Duodenal mucosa (tissue), 2 donors: ENCODE results near the gene ZNF577.

Source experiments
- H3K27ac ChIP-seq: one replicate; pipeline ENCODE4 v1.7.0; 2013; ENCODE audit warnings: low read depth, low read length
- H3K27me3 ChIP-seq, 2 donors: one replicate each; pipeline ENCODE4 v1.7.0; 2013; ENCODE audit warnings: low read length in 2 of 2, control low read depth in 1 of 2; ENCODE audit not compliant: insufficient read depth in 2 of 2, control insufficient read depth in 1 of 2
- H3K36me3 ChIP-seq, 2 donors: one replicate each; pipeline ENCODE4 v1.7.0; 2013; ENCODE audit warnings: low read length in 2 of 2, control low read depth in 1 of 2; ENCODE audit not compliant: insufficient read depth in 2 of 2, control insufficient read depth in 1 of 2
- H3K4me1 ChIP-seq, 2 donors: one replicate each; pipeline ENCODE4 v1.7.0; 2013; ENCODE audit warnings: low read length in 2 of 2, control low read depth in 1 of 2; ENCODE audit not compliant: insufficient read depth in 2 of 2, control insufficient read depth in 1 of 2
- H3K4me3 ChIP-seq, 2 donors: one replicate each; pipeline ENCODE4 v1.7.0; 2013; ENCODE audit warnings: low read length in 2 of 2, low read depth in 1 of 2
- H3K9ac ChIP-seq, 2 donors: one replicate each; pipeline ENCODE4 v1.7.0; 2013; ENCODE audit warnings: low read length in 2 of 2, low read depth in 1 of 2
- H3K9me3 ChIP-seq, 2 donors: one replicate each; pipeline ENCODE4 v1.7.0; 2013; ENCODE audit warnings: low read length in 2 of 2, control low read depth in 1 of 2; ENCODE audit not compliant: control insufficient read depth in 1 of 2

Gene ZNF577

GRCh38 chr19:51887522-51888498 is at the start of gene ZNF577:
Gene ZNF577 (minus strand): TSS chr19:51887951. CDS start chr19:51880382, 7,569 bp downstream.
- Histone ChIP-seq H3K9me3 (peaks cover 47 to 60% of the 10 kb centered on the region in 2 donors), H3K27ac (peak within 1 kb of the TSS; percentile 30), H3K4me1 (no peaks in the 10 kb centered on the region)

GRCh38 chr19:51931921-51932320 is 44.2 kb upstream of the ZNF577 start:
- Histone ChIP-seq H3K4me3 (peak overlapping the region in 1 of 2 donors; percentile 12), H3K27ac (no peak overlapping the region), H3K9ac (no peak overlapping the region), H3K27me3 (no peaks in the 10 kb centered on the region), H3K4me1 (no peaks in the 10 kb centered on the region), H3K9me3 (peaks cover 28 to 53% of the 10 kb centered on the region in 2 donors), H3K36me3 (peaks cover 50% of the 10 kb centered on the region in 2 donors)

More at GRCh38 chr19:51887522-51888498, at the start of gene ZNF577:
- Histone ChIP-seq H3K9ac (peak within 1 kb of the TSS; percentile 60), H3K27me3 (no peaks in the 10 kb centered on the region), H3K4me3 (peak within 1 kb of the TSS; percentile 85 to 89), H3K36me3 (peaks cover 32 to 33% of the 10 kb centered on the region in 2 donors)

GRCh38 chr19:51927859-51928258 is 40.1 kb upstream of the ZNF577 start:
- Histone ChIP-seq H3K36me3 (peaks cover 17 to 18% of the 10 kb centered on the region in 2 donors), H3K9me3 (peaks cover 11 to 51% of the 10 kb centered on the region in 2 donors), H3K27ac (no peak overlapping the region), H3K4me3 (peak overlapping the region; percentile 95 to 97), H3K4me1 (no peaks in the 10 kb centered on the region), H3K9ac (peak overlapping the region; percentile 76 to 77), H3K27me3 (no peaks in the 10 kb centered on the region)

- Histone ChIP-seq H3K27ac (peak within 1 kb of the TSS; percentile 82), H3K27me3 (no peaks in the 10 kb centered on the region), H3K4me1 (no peaks in the 10 kb centered on the region), H3K36me3 (peaks cover 14 to 15% of the 10 kb centered on the region in 2 donors), H3K4me3 (peak within 1 kb of the TSS; percentile 95 to 97), H3K9me3 (peaks cover 16 to 53% of the 10 kb centered on the region in 2 donors), H3K9ac (peak within 1 kb of the TSS; percentile 76 to 77)
Measured at GRCh38 chr19:51926784-51927741, 39.3 kb upstream of the ZNF577 start, which contains the start of gene ZNF613. Gene ZNF613 (plus strand): TSS chr19:51927472. CDS start chr19:51936221, 8,749 bp downstream.

- peaks cover 9 to 10% of the 10 kb centered on the region in 2 donors for H3K36me3 ChIP-seq
- peak overlapping the region; percentile 76 to 77 for H3K9ac ChIP-seq
- no peaks in the 10 kb centered on the region for H3K4me1 ChIP-seq
- no peaks in the 10 kb centered on the region for H3K27me3 ChIP-seq
- peak overlapping the region; percentile 95 to 97 for H3K4me3 ChIP-seq
- peaks cover 19 to 53% of the 10 kb centered on the region in 2 donors for H3K9me3 ChIP-seq
- no peak overlapping the region for H3K27ac ChIP-seq
Measured at GRCh38 chr19:51926426-51926783, 38.7 kb upstream of the ZNF577 start.

DNA sequence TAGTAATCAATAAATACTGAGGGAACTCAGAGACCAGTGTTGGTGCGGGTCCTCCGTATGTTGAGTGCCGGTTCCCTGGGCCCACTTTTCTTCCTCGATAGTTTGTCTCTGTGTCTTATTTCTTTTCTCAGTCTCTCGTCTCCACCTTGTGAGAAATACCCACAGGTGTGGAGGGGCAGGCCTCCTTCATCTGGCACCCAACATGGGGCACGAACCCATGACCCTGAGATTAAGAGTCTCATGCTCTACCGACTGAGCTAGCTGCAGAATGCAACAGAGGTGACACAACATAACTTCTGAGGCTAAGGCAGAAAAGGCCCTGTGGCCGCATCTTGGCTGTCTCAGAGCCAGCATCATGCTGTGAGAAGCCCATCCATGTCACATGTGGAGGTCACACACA is 34.2 kb upstream of the ZNF577 start:
- Histone ChIP-seq H3K9me3 (peaks cover 38 to 75% of the 10 kb centered on the region in 2 donors), H3K4me1 (no peaks in the 10 kb centered on the region), H3K36me3 (no peaks in the 10 kb centered on the region)

GRCh38 chr19:51919606-51920005 is 31.9 kb upstream of the ZNF577 start:
- H3K36me3 ChIP-seq, result no peaks in the 10 kb centered on the region
- H3K27me3 ChIP-seq, result no peaks in the 10 kb centered on the region
- H3K9me3 ChIP-seq, result peaks cover 57 to 80% of the 10 kb centered on the region in 2 donors
- no peak overlapping the region for H3K27ac ChIP-seq
- no peak overlapping the region for H3K4me3 ChIP-seq
- no peak overlapping the region for H3K9ac ChIP-seq
- H3K4me1 ChIP-seq, result no peaks in the 10 kb centered on the region

More for the DNA sequence above, 34.2 kb upstream of the ZNF577 start:
- Histone ChIP-seq H3K4me3 (peak overlapping the region in 1 of 2 donors; percentile 30), H3K27me3 (no peaks in the 10 kb centered on the region), H3K9ac (no peak overlapping the region), H3K27ac (no peak overlapping the region)

- no peaks in the 10 kb centered on the region for H3K27me3 ChIP-seq
- peak overlapping the region in 1 of 2 donors; percentile 30 for H3K4me3 ChIP-seq
- no peak overlapping the region for H3K9ac ChIP-seq
- peaks cover 53 to 80% of the 10 kb centered on the region in 2 donors for H3K9me3 ChIP-seq
- no peak overlapping the region for H3K27ac ChIP-seq
- no peaks in the 10 kb centered on the region for H3K4me1 ChIP-seq
- no peaks in the 10 kb centered on the region for H3K36me3 ChIP-seq
Measured at GRCh38 chr19:51916167-51916566, 28.4 kb upstream of the ZNF577 start.

DNA sequence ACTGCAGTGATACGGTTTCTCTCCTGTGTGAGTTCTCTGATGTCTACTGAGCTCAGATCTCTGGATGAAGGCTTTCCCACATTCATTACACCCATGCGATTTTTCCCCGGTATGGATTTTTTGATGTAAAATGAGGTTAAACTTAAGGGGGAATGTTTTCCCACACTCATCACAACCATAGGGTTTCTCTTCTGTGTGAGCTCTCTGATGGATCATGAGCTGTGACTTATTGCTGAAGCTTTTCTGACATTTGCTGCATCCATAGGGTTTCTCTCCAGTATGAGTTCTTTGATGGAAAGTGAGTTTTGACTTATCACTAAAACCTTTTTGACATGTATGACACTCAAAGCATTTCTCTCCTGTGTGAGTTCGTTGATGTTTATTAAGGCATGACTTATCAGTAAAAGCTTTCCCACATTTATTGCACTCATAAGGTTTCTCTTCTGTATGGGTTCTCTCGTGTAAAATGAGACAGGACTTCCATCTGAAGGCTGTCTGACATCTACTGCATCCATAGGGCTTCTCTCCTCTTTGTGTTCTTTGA is 27.6 kb upstream of the ZNF577 start:
- no peaks in the 10 kb centered on the region for H3K36me3 ChIP-seq
- H3K4me3 ChIP-seq, result no peak overlapping the region
- peaks cover 50 to 77% of the 10 kb centered on the region in 2 donors for H3K9me3 ChIP-seq
- H3K27me3 ChIP-seq, result no peaks in the 10 kb centered on the region
- H3K4me1 ChIP-seq, result no peaks in the 10 kb centered on the region
- no peak overlapping the region for H3K27ac ChIP-seq
- H3K9ac ChIP-seq, result no peak overlapping the region
